TTC549 (cell line): ENCODE data around the gene KDM4D.
A peak's percentile ranks its signal among the peaks of the same experiment; 100 is the strongest.
"Not testable (repeated sequence)": the region's sequence is repeated elsewhere in the genome, so short reads cannot be mapped to it uniquely, and the experiment has no call there.

Source experiments
- FAIRE-seq: peaks from 2 replicates; lab custom pipeline; 2012; peaks lifted over from hg19 to GRCh38; lab: Jason Lieb, UNC

KDM4D gene

DNA sequence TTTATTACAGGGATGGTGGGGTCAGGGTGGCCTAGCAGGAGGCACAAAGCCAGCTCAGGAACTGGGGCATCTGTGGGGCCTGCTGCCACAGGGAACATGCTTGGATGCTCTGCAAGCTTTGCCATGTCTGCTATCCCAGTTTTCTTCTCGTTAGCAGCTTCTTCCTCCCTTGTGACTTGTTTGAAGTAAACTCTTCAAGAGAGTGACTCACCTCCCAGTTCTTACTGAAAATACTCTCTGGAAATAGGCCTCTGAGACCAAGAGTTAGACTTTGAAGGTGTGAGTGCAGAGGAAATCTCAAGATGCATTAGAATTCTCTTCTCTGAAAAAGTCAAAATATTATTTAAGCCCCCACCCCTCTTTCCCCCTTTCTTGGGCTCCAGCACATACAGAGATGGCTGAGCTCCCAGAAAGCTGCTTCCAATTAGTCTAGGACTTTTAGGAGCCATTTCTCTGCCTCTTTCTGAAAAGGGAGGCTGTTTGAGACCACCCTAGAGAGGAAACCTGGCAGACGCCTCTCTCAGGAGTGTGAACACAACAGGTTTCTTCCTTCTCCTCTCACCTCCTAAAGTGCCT is 15.3 kb upstream of the KDM4D start:
- no peak for FAIRE-seq

- no peak for FAIRE-seq
These were observed 14.3 kb upstream of the KDM4D start for GRCh38 chr11:94959179-94959578.

- no peak for FAIRE-seq
These were observed 13.0 kb upstream of the KDM4D start for GRCh38 chr11:94960488-94960887.

- FAIRE-seq, result no peak
These were observed 12.3 kb upstream of the KDM4D start for GRCh38 chr11:94961255-94961654.

DNA sequence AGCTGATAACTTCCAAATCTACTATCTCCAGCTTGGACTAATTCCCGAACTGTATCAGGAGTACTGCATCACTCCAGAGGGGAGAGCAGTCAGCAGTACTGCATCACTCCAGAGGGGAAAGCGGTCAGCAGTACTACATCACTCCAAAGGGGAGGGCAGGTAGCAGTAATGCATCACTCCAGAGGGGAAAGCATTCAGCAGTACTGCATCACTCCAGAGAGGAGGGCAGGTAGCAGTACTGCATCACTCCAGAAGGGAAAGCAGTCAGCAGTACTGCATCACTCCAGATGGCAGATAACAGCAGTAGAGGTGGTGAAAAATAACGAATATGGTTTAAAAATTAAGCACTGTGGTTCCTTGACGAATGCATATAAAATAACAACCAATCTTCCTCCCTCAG is 8.6 kb upstream of the KDM4D start:
- FAIRE-seq, result no peak

- FAIRE-seq, result peak; percentile 15
These were observed 5.1 kb upstream of the KDM4D start for GRCh38 chr11:94968334-94968958.

DNA sequence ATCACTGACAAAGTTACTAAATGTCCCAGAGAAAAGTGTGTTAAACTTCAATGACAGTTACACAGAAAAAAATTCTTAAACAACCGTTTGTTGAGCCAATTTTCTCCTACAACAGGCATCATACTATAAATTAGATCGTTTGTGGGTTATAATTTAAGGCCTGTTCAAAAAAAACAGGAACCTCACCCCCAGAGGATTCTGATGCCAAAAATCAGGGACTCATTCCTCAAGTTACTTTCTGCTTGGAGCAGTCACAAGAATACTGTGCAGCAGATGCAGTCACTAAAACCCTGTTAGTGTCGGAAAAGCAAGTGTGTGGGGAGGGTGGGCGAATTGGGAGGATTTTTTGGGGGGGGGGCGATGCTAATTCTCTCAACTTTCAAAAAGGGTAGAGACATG is 810 bp upstream of the KDM4D start:
- FAIRE-seq, result no peak

- FAIRE-seq, result no peak
These were observed 669 bp downstream of the KDM4D start for GRCh38 chr11:94974178-94974577.

DNA sequence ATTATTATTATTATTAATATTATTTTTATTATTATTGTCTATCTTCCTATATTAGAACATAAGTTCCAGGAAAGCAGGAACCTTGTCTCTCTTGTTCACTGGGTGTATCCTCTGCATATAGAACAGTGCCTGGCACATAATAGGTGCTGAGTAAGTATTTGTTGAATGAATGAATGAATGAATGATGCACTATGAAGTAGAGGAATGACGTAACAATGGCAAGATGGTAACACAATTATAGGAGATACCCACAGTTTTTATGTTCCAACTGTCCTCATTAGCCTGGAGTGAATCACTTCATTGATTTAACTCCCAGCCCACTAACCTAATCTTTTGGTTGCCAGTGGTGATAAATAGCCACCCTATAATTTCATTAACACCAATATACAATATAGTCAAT is 2.1 kb downstream of the KDM4D start:
- FAIRE-seq, result no peak

- no peak for FAIRE-seq
These were observed 13.9 kb downstream of the KDM4D start for GRCh38 chr11:94987378-94987777.

GRCh38 chr11:94988748-94989147 is 15.2 kb downstream of the KDM4D start:
- FAIRE-seq, result no peak

DNA sequence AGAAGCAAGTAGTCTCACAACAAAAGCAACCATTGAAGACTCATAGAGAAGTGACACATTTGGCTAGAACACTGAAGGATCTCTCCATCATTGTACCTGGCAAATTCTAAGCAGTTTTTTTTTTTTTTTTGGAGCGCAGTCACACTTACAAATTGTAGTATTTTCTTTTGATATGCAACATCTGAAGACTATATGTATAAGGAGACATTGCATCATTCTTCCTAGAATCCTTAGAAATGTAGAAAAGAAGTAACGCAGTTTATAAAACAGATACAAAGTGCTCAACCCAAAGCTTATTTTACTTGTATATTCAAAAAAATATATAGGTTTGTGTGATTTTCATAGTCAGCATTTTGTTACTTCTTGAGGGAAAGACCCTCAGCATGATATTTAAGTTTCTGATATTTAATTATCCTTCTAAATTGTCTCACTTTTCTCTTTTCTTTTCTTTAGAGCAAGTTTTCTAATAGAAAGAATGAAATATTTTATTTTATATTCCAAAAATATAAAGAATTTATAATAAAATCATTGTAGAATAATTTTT is 20.0 kb downstream of the KDM4D start:
- no peak for FAIRE-seq

GRCh38 chr11:94997437-94997836 is 23.9 kb downstream of the KDM4D start:
- no peak for FAIRE-seq

DNA sequence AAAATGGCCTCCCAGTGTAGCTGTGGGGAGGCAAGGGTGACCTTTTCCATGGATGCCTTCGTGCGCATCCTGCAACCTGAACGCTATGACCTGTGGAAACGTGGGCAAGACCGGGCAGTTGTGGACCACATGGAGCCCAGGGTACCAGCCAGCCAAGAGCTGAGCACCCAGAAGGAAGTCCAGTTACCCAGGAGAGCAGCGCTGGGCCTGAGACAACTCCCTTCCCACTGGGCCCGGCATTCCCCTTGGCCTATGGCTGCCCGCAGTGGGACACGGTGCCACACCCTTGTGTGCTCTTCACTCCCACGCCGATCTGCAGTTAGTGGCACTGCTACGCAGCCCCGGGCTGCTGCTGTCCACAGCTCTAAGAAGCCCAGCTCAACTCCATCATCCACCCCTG is 24.8 kb downstream of the KDM4D start:
- no peak for FAIRE-seq

- FAIRE-seq, result no peak
These were observed 30.2 kb downstream of the KDM4D start for GRCh38 chr11:95003716-95004115.

GRCh38 chr11:95005642-95006041 is 32.1 kb downstream of the KDM4D start:
- FAIRE-seq, result no peak

DNA sequence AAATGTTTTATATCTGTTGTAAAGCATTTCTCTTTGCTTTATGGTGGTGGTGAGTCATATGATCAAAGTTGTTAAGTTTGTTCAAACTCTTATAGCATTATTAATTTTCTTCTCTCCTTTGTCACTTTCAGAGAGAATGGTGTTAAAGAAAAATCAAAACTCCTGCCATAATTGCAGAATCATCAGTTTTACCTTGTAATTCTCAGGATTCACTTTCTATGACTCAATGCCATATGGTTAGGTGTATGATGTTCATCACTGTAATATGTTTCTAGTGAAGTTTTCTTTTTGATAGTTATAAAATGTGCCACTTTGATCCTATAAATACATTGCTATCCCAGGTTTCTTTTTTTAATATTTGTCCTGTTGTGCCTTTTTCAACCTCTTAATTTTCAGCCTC is 37.9 kb downstream of the KDM4D start:
- no peak for FAIRE-seq

DNA sequence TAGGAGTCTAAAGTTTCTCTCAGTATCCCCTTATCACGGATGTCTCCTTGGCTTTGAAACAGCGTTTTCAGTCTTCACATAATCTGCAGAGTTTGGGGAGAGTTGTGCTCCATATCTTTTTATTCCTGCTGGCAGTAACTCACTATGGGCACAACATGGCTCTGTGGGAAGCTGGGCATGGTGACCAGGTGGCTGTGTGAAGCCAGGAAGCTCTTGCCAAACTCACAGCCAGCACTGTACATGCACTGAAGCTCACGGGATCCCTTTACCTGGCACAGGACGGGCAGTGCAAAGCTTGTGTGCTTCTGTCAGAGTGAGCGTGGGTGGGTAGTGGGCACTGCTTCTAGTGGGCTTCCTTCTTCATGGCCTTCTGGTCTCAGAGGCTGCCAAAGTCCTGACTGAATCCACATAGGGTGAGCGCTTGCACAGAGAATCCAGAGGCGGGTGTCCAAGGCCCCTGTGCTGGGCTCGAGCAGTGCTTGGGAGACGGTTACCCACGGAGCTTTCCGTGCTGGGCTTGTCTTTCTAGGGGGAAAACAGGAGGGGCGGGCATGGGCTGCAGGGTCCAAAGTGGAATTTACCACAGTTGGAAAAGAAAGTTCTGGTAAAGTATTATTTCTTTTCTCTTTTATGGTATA is 40.8 kb downstream of the KDM4D start:
- FAIRE-seq, result no peak

DNA sequence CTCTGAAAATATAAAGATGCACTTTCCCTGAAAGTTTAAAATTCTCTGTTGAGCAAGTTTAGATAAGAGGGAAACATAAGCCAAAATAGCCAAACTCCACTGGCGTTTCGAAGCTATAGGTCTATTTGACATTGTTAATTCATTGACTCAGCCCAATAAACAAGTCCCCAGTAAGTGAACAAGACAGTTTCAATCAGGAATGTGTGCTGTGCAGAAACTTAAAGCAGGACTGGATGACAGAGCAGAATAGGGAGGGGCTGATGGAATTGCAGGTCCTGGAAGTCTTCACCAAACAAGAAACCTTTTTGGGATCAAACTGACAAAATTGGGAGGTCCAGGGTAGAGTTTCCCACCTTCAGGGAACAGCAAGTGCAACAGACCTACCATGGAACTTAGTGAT is 42.6 kb downstream of the KDM4D start:
- FAIRE-seq, result no peak

DNA sequence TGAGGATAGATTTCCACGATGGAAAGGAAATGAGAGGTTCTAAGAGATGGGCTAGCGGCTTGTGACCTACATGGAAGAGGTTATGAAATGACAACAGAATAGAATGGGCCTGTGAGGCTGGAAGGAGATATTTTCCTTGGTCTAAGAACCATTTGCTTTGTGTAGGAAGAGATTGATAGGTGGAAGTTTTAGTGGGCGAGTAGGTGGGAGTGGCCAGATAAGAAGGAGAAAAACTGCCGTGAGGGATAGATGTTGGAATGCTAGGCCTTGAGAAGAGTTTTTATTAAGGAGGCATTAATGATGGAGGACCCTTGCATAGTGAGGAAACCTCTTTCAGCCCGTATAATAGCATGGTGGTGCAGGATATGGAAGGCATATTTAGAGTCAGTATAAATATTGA is 48.0 kb downstream of the KDM4D start:
- not testable (repeated sequence) for FAIRE-seq

GRCh38 chr11:95024958-95025357 is 51.4 kb downstream of the KDM4D start, which contains the start of gene KDM4E:
KDM4E (plus strand) TSS chr11:95025258; CDS start chr11:95025558, 300 bp downstream.
- no peak for FAIRE-seq

- FAIRE-seq, result not testable (repeated sequence)
These were observed 52.1 kb downstream of the KDM4D start for GRCh38 chr11:95025594-95025993.

DNA sequence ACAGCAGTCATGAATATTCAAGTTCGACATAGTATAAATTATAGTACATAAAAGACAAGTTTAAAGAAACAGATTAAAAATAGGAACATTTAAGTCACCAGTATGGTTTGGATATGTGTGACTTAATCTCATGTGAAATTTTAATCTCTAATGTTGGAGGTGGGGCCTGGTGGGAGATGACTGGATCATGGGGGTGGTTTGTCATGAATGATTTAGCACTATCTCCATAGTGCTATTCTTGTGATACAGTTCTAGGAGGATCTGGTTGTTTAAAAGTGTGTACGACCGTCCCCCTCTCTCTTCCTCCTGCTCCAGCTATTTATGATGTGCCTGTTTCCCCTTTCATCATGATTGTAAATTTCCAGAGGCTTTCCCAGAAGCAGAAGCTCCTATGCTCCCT is 54.8 kb downstream of the KDM4D start:
- no peak for FAIRE-seq

GRCh38 chr11:95033051-95033450 is 59.5 kb downstream of the KDM4D start:
- no peak for FAIRE-seq
